Stimulated activated CD8-positive, alpha-beta memory T cell treated with anti-CD3 and anti-CD28 coated beads, Interleukin-2, amount 100 ng/mL, for 48 hours (primary cell): ENCODE results near the gene KIAA0319L.
A peak's percentile ranks its signal among the peaks of the same experiment; 100 is the strongest.
"Not testable (repeated sequence)": the region's sequence is repeated elsewhere in the genome, so short reads cannot be mapped to it uniquely, and the experiment has no call there.

ENCODE experiments used
- DNase-seq, 2 donors: peaks; one replicate each; pipeline ENCODE4 v3.0.0-alpha.2; 2020; ENCODE audit warnings: low read depth in 2 of 2

KIAA0319L gene

DNA sequence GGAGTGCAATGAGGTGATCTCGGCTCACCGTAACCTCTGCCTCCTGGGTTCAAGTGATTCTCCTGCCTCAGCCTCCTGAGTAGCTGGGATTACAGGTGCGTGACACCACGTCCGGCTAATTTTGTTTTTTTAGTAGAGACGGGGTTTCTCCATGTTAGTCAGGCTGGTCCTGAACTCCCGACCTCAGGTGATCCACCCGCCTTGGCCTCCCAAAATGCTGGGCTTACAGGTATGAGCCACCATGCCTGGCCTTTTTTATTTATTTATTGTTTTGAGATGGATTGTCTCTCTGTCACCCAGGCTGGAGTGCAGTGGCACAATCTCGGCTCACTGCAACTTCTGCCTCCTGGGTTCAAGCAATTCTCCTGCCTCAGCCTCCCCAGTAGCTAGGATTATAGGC lies 24.4 kb upstream of the KIAA0319L start:
- DNase-seq = not testable (repeated sequence)

DNA sequence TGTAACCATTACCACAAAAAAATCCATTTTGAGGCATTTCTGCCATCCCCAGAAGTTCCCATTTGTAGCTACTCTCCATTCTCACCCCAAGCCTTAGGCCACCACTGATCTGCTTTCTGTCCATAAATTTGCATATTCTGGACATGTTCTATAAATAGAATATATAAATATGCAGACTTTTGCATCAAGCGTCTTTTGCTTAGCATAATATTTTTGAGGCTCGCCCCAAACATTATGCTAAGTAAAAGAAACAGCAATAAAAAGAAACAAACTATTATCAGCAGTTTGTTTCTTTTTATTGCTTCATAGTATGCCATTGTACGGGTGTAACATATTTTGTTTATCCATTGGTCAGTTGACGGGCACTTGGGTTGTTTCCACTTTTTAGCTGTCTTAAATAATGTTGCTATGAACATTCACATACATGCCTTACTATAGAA lies 23.8 kb upstream of the KIAA0319L start:
- no peak for DNase-seq

DNA sequence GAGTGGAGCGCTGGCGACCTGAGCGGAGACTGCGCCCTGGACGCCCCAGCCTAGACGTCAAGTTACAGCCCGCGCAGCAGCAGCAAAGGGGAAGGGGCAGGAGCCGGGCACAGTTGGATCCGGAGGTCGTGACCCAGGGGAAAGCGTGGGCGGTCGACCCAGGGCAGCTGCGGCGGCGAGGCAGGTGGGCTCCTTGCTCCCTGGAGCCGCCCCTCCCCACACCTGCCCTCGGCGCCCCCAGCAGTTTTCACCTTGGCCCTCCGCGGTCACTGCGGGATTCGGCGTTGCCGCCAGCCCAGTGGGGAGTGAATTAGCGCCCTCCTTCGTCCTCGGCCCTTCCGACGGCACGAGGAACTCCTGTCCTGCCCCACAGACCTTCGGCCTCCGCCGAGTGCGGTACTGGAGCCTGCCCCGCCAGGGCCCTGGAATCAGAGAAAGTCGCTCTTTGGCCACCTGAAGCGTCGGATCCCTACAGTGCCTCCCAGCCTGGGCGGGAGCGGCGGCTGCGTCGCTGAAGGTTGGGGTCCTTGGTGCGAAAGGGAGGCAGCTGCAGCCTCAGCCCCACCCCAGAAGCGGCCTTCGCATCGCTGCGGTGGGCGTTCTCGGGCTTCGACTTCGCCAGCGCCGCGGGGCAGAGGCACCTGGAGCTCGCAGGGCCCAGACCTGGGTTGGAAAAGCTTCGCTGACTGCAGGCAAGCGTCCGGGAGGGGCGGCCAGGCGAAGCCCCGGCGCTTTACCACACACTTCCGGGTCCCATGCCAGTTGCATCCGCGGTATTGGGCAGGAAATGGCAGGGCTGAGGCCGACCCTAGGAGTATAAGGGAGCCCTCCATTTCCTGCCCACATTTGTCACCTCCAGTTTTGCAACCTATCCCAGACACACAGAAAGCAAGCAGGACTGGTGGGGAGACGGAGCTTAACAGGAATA lies 20.1 kb upstream of the KIAA0319L start:
- DNase-seq = peak; percentile 45 to 49

DNA sequence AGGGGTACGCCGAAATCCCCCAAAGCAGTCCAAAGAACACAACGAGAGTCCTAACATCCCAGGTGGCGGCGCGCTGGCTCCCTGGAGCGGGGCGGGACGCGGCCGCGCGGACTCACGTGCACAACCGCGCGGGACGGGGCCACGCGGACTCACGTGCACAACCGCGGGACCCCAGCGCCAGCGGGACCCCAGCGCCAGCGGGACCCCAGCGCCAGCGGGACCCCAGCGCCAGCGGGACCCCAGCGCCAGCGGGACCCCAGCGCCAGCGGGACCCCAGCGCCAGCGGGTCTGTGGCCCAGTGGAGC lies 19.5 kb upstream of the KIAA0319L start:
- DNase-seq = not testable (repeated sequence)

DNA sequence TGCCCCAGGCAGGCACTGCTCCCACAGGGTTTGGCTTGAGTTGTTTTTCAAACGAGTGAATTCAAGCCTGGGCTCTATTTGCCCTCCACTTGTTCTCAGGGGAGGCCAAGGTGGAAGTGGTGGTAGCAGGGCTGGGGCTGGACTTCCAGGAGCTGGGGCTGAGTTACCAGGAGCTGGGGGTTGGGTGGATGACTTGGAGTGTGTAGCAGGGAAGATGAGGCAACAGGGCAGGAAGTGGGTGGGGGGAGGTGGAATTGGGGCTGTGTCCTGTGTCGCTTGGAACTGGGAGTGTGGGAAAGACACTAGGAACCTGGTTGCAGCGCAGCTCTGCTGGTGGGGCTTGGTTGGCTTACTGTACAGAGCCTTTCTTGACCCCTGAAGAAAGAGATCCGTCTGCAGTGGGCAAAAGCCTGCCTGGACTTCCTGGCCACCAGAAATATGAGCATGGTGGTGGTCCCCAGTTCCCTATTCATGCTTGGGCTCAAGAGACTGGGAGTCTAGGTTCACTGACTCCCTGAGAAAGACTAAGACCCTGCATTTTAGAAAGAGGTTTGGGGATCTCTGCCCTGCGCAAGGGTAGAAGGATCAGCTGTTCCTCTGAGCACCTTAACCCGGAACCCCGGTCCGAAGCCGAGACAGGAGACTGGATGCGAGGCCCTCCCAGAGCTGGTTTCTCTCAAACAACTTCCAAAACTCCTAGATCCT lies 19.0 kb upstream of the KIAA0319L start:
- DNase-seq = no peak

DNA sequence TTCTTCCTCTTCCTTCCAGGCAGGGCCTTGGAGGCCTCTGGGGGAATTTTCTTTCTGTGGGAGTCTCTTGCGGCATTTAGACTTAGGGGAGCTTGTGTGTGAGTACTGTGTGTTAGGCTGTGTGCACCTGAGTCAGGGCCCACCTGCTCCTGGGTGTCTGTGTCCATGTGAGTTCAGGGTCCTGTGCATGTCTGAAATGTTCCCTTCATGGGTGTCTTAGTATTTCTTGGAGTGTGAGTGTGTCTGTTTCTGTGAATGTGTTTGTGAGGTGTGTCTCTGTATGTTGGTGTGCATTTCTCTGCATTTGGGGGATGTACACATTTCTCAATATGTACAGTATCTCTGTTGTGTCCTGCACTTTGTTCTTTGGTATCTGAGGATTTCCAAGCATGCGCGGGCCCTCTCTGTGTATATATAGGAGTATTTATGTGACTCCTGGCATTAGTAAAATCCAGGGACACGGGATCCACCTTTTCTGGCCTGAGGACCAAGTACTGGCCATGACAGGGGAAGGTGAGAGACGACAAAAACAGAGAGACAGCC lies 18.3 kb upstream of the KIAA0319L start:
- DNase-seq = no peak

DNA sequence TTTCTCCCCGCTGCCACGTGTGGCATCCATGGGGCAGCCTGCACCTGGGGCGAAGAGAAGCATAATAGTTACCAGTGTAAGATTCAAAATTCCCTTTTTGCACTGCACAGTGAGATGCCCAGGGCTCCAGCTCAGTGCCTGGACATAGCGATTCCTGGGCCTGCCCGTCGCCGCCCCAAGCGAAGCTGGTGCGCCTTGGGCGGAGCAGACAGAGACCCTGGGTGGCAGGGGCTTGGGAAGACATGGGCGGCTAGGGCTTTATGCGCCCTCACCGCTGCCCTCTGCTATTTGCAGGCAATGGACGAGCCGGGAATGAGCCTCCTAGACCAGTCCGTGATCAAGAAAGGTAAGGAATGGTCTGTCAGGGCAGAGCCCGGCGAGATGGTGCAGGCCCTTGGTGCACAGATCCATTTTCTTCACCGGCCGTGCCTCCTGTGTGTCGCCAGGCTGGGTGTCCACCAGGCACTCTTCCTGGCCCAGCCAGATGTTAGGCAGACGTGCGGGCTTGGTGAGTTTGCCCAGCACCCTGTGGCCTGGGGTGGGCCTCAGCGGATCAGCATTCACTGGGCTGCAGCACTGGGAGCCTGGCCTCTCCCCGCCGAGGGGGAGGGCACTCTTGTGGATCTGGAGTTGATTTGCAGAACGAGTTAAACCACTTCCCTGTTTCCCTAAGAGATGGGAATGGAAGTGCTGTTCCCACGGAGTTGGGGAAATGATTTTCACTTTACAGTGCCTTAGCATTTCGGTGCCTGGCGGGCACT lies 17.6 kb upstream of the KIAA0319L start:
- no peak for DNase-seq

DNA sequence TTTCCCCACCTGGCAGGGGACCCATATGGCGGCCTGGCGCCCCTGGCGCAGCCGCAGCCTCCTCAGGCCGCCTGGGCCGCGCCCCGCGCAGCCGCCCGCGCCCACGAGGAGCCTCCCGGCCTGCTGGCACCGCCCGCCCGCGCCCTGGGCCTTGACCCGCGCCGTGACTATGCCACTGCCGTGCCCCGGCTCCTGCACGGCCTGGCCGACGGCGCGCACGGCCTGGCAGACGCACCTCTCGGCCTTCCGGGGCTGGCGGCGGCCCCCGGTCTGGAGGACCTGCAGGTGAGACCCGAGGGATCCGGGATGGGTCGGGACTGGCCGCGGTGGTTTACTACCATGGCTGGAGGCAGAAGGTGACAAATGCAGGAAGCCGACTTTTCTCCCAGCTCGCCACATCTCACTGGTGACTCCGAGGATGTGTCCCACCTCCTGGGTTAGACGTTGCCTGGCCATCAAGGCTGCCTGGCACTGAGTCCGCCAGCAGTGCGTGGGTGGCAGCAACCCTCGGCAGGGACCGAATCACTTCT lies 17.0 kb upstream of the KIAA0319L start:
- DNase-seq = no peak

DNA sequence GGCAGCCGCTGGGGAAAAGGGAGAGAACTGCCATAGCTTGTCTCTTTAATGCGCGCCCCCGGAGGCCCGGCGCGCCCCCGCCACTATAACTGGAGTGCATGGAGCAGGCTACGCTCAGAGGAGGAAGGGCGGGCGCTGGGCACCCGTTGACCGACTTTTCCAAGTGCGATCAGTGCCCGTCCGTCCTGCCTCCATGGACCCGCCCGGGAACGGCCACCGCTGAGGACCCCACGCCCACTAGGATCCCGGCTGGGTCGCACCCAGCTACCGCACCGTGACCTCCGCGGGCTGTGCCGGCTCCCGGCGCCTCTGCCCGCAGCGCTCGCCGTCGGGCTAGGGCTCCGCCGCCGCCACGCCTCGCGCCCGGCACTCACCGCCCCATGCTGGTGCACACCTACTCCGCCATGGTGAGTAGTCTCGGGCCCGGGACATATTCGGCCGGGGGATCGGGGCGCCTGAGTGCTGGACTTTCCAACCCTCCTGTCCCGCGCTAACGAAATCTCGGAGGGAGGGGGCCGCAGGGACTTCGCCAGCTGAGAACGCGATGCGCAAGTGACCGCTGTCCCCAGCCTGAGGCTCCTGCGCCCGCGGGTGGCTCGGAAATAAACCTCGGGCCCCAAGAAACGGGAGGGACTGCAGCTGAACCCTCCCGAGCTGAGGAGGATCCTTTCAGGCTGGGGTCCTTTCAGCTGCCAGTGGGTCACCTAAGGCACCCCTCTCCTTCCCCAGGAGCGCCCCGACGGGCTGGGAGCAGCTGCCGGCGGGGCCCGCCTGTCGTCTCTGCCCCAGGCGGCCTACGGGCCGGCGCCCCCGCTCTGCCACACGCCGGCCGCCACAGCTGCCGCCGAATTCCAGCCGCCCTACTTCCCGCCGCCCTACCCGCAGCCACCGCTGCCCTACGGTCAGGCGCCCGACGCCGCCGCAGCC lies 16.3 kb upstream of the KIAA0319L start, which contains the start of gene TFAP2E:
TSS of gene TFAP2E (plus strand) at position 117 of the 927 bp plus-strand sequence. CDS start at position 381, 264 bp downstream.
- DNase-seq = no peak

DNA sequence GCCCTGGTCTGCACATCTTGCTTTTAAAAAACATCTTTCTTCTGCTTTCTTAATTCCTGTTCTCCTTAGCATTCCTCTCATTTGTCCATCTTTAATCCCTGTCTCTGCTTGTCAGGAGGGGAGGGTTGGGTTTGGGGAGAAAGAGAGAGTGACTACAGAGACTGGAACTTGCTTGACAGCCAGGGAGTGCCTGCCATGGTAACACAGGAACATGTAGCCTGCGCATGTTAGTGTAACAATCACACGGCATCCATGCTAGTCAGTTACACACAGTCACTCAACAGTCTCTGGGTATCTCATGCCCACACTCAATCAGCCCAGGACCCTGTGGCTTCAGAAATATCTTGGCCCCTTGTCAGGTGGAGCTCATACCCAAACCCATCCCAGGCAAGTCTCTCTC lies 15.1 kb upstream of the KIAA0319L start:
- no peak for DNase-seq

DNA sequence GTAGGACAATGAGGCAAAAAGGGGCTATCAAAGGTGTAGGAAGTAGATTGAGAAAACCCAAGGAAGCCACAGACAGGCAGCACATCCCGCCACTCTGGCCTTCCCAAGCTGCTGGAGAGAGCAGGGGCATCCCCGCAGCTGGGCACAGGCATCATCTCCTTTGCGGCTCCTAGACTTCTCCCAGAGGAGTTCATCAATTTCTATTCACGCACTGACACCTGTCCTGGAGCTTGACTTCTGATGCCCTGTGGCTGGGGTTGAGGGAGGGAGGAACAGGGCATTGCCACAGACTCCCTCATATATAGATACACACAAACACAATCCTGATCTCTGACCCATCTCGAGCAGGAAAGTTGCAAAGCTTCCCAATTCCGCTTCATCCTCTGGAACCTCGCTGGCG lies 14.1 kb upstream of the KIAA0319L start:
- no peak for DNase-seq

DNA sequence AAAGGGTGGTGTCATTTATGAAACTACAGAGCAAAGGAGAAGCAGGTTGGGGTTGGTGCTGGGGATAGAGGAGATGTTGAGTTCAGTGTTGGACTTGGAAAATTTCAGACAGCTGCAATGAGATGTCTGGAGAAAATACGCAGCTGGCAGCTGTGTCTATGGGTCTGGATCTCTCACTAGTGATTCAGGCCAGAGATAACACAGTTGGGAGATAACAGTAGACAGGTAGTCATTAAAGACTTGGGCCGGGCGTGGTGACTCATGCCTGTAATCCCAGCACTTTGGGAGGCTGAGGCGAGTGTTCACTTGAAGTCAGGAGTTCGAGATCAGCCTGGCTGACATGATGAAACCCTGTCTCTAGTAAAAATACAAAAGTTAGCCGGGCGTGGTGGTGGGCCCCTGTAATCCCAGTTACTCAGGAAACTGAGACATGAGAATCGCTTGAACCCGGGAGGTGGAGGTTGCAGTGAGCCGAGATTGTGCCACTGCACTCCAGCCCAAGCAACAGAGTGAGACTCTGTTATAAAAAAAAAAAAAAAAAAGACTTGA lies 13.5 kb upstream of the KIAA0319L start:
- no peak for DNase-seq

DNA sequence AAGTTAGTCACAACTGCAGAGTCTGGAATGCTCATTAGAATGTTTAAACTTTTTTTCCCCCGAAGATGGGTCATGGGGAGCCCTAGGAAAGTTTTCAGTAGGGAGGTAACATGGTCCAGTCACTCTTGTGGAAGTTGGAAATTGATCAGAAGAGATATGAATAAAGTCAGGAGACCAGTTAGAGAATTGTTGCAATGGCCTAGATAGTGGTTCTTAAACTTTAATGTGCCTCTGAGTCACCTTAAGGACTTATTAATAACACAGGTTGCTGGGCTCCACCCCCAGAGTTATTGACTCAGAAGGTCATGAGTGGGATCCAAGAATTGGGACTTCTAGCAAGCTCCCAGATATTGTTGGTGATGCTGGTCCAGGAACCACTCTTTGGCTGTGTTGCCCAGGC lies 12.7 kb upstream of the KIAA0319L start:
- no peak for DNase-seq

DNA sequence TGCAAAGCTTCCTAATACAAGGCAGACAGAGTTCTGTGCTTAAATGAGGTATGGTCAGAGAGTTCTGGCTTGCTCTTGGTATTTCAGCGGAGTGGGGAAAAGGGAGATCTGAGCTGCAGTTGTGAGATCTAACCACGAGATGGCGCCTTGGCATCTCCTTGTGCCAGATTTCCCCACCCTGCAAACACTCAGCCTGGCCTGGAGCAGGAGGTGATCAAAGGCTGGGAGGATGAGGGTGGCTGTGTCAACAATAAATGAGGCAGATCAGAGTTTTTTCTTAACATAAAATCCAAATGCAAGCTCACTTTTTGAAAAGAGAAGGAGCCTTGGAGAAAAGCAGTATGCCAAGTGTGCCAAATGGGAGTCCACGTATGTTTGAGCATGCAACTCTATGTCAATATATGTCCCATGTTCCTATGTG lies 11.8 kb upstream of the KIAA0319L start:
- DNase-seq = peak in 1 of 2 donors; percentile 46

DNA sequence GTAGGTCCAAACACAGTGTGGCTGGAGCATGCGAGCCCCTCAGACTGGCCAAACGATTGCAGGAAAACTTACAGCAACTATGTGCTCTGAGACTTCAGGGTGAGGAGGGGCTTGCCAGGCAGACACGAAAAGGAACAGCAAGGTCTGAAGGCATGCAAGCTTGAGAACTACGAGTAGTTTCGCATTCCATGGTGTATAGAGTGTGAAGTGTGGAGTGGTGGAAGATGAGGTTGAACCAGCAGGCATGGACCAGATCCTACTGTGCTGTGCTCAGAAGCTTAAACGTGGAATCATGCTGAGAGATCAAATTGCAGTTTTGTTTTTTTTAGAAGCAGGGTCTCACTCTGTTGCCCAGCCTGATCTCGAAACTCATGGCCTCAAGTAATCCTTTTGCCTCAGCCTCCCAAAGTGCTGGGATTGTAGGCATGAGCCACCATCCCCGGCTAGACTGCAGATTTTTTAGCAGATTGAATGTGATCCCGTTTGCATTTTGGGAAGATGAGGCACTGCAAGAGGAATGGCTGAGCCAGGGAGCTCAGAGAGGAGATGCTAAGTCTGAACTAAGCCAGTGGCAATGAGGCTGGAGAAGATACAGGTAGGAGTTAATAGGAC lies 10.8 kb upstream of the KIAA0319L start:
- no peak for DNase-seq

DNA sequence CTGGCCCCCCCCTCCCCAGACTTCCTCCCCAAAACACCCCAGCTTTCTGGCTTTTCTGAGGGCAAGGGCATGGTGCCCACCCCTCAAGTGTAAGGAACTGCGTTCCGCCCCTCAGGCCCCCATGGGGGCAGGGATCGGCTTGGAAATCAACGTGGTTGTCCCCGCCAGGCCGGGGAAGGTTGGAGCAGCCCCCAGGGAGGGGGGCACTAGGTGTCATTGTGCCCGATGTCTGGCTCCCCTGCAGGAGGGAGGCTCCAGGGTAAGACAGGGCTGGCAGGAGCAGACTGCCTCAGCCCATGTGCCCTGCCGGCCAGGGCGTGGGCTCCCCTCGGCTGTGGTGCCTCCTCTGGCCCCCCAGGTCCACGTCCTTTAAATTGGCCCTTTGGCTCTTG lies 8.5 kb upstream of the KIAA0319L start:
- DNase-seq = no peak

DNA sequence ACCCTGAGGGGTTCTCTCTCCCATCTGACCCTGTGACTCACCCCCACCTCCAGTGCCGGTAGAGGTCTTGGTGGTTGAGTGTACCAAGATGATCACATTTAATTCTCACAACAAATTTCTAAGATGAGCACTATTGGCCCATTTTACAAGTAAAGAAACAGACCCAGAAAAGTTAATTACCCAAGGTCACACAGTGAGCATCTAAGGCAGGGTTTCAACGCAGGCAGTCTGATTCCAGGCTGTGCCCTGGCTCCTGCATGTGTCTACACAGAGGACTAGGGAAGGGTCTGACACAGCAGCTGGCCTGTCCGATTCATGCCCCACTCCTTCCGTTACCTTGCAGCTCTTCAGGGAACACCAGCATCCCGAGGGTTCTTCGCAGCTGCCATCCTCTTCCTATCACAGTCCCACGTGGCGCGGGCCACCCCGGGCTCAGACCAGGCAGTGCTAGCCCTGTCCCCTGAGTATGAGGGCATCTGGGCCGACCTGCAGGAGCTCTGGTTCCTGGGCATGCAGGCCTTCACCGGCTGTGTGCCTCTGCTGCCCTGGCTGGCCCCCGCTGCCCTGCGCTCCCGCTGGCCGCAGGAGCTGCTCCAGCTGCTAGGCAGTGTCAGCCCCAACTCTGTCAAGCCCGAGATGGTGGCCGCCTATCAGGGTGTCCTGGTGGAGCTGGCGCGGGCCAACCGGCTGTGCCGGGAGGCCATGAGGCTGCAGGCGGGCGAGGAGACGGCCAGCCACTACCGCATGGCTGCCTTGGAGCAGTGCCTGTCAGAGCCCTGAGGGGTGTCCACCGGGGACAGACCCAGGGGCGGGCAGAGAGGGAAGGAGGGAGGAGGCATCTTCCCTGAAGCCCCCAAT lies 7.9 kb upstream of the KIAA0319L start:
- no peak for DNase-seq

DNA sequence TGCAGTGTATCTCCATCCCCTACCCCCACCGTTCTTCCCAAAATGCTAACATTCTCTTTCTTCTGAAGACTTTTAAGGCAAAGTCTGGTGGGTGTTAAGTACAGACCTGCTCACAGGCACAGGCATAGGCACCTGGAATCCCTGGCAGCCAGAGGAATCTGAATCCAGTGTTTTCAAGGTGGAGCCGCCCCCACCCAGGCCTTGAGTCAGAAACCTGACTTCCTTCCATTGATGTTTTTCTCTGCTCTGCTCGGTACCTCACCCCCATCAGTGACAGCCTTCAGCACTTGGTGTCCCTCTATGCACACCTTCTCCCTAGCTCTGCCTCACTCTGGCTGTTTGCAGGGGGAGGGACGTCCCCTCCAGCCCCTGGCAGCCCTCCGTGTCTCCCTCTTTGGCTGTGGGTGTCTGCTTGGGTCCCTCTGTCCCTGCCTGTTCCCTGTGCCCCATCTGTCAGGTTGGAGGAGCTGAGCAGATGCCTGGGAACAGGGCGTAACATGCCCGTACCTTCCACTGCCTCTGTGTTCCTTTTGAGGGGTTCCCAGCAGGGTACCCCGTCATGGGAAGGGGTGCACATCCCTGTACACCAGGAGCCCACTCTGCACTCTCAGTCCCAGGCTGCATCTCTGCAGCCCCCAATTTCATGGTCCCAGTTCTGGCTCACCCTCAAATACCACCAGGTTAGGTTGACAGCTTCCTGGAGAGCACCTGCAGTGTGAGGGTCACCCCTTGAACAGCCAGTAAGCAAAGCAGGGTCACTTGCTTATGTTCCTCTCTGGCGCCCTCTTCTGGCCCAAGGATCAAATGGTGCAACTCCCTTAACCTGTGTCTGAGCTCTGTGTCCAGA lies 7.1 kb upstream of the KIAA0319L start:
- peak; percentile 68 to 73 for DNase-seq
